ENCODE results near the gene JMJD4. TPM values are rescaled to one million over a fixed set of nuclear protein-coding genes. Genes with fewer than 3 reads are reported as not detected.

Gene JMJD4
- total and polyA plus RNA-seq, 2 of the 8 experiments (the other 6 are each of a cell fraction or from before 2014, with no cell fraction given): 13.2 to 23.3 TPM

- Histone ChIP-seq H3K9ac (replicated peaks in 1 of 4; ENCODE audit: extremely low read depth in 1 of 4, low read depth in 3 of 4, low read length in 3 of 4) (no peak overlapping the region), H3K4ac (replicated peaks; ENCODE audit: insufficient read length, low read depth, low read length) (no peak overlapping the region), H2BK120ac (replicated peaks; ENCODE audit: low read depth, low read length) (no peak overlapping the region), H2BK20ac (ENCODE audit: low read length) (no peak overlapping the region), H3K27me3 (replicated peaks in 1 of 4; ENCODE audit: control insufficient read depth in 3 of 4, extremely low read depth in 1 of 4, insufficient read depth in 3 of 4, low read length in 3 of 4) (no peaks in the 10 kb centered on the region), H3K18ac (ENCODE audit: extremely low read depth, low read length) (no peak overlapping the region), H2BK5ac (ENCODE audit: low read depth, low read length) (no peak overlapping the region; the same call in 1 of the 2 replicates), H3K4me2 (ENCODE audit: insufficient read depth in 1 of 2, low read depth in 2 of 2, low read length in 2 of 2) (no peak overlapping the region), H4K8ac (ENCODE audit: extremely low read depth, insufficient read depth, low read length) (0 out of 2 replicates have a peak overlapping the region, but pooled peaks have one; percentile 42), H2BK15ac (ENCODE audit: low read length) (no peak overlapping the region), H3K4me3 (ENCODE audit: extremely low read depth in 1 of 4, insufficient read depth in 2 of 4, low read depth in 3 of 4, low read length in 4 of 4) (no peak overlapping the region), H3K9me3 (ENCODE audit: insufficient read depth in 2 of 2, low read depth in 1 of 2, low read length in 1 of 2) (no peaks in the 10 kb centered on the region), H3K36me3 (ENCODE audit: control insufficient read depth in 2 of 4, insufficient read depth in 4 of 4, low read length in 3 of 4) (peaks cover 0 to 7% (median 3%) of the 10 kb centered on the region in 4 experiments; a peak in 6 of 8 replicates), H3K14ac (ENCODE audit: insufficient read length) (no peak overlapping the region), H3K79me2 (ENCODE audit: control insufficient read depth in 1 of 2, insufficient read depth in 2 of 2, low read length in 2 of 2) (peaks cover 4 to 77% of the 10 kb centered on the region in 2 experiments; a peak in 3 of 4 replicates), H3K56ac (replicated peaks; ENCODE audit: insufficient read length, low read depth, low read length) (no peak overlapping the region), H3K4me1 (replicated peaks in 1 of 4; ENCODE audit: control insufficient read depth in 3 of 4, insufficient read depth in 4 of 4, low read length in 3 of 4) (no peaks in the 10 kb centered on the region), H3K23me2 (ENCODE audit: low read depth, low read length) (no peaks in the 10 kb centered on the region), H4K20me1 (replicated peaks in 1 of 2; ENCODE audit: control insufficient read depth in 1 of 2, insufficient read depth in 2 of 2, low read length in 2 of 2) (peaks cover 14 to 43% of the 10 kb centered on the region in 2 experiments), H2AK5ac (ENCODE audit: low read depth, low read length) (no peak overlapping the region), H4K5ac (ENCODE audit: insufficient read length, low read depth, low read length) (no peak overlapping the region), H3K79me1 (ENCODE audit: low read depth, low read length) (peaks cover 19% of the 10 kb centered on the region), H4K91ac (replicated peaks; ENCODE audit: insufficient read length, low read length) (no peak overlapping the region), H2BK12ac (ENCODE audit: low read depth, low read length) (no peak overlapping the region), H3K27ac (ENCODE audit: low read depth, low read length) (no peak overlapping the region), H3K23ac (ENCODE audit: insufficient read length) (no peak overlapping the region), H2AFZ (ENCODE audit: low read length) (no peak overlapping the region)
- CTCF ChIA-PET (ENCODE audit: partially characterized antibody): interaction anchor here (0.6 kb wide), 1 partner anchor 74 kb away, joined by 4 read pairs; no protein-coding TSS in a partner anchor
- DNase-seq (ENCODE audit: low read depth in 1 of 2, low spot score in 2 of 2) (no peak), FAIRE-seq (no peak)
- TF ChIP-seq CHD2 (IDR thresholded peaks at IDR 0.05; ENCODE audit: low read length) (no peak), E2F6 (IDR thresholded peaks at IDR 0.05) (no peak), CBX5 (IDR thresholded peaks at IDR 0.05; ENCODE audit: low read depth, low read length) (no peak), EZH2 (IDR thresholded peaks at IDR 0.05; ENCODE audit: low read depth, low read length, severe bottlenecking) (no peak), TEAD4 (IDR thresholded peaks at IDR 0.05; ENCODE audit: low read depth, low read length) (no peak), JUN (IDR thresholded peaks at IDR 0.05; ENCODE audit: low read depth, low read length) (no peak), KDM4A (IDR thresholded peaks at IDR 0.05; ENCODE audit: low read depth, low read length, severe bottlenecking) (no peak), MAFK (IDR thresholded peaks at IDR 0.05; ENCODE audit: low read depth, low read length) (no peak)
- WGBS, 2 experiments (ENCODE audit: extremely low coverage in 1 of 2, insufficient coverage in 1 of 2, insufficient read length in 1 of 2, insufficient replicate concordance in 2 of 2, low coverage in 1 of 2, low lambda C conversion rate in 2 of 2, missing lambda C conversion rate in 1 of 2): 94% methylated on average over 6 of the region's 6 CpGs; no CpG with 5 or more reads in 1 of the 2 experiments
- POLR2A ChIA-PET (ENCODE audit: partially characterized antibody): no interaction called here
Observed at GRCh38 chr1:227746676-227747075, 11.6 kb upstream of the JMJD4 start.

All from H1 (cell line).